ENCODE measurements around the gene MAOA.

- TF ChIP-seq CTCF (IDR thresholded peaks at IDR 0.05; ENCODE audit: borderline replicate concordance, extremely low read depth, low read length, poor library complexity, severe bottlenecking) (no peak), EZH2 (IDR thresholded peaks at IDR 0.05; ENCODE audit: borderline replicate concordance, low read depth, low read length, severe bottlenecking) (no peak)
Observed at GRCh38 chrX:43633081-43633480, 23.0 kb upstream of the MAOA start.

Data from DND-41 (cell line).